ENCODE measurements around the gene EYS.

The EYS gene

DNA sequence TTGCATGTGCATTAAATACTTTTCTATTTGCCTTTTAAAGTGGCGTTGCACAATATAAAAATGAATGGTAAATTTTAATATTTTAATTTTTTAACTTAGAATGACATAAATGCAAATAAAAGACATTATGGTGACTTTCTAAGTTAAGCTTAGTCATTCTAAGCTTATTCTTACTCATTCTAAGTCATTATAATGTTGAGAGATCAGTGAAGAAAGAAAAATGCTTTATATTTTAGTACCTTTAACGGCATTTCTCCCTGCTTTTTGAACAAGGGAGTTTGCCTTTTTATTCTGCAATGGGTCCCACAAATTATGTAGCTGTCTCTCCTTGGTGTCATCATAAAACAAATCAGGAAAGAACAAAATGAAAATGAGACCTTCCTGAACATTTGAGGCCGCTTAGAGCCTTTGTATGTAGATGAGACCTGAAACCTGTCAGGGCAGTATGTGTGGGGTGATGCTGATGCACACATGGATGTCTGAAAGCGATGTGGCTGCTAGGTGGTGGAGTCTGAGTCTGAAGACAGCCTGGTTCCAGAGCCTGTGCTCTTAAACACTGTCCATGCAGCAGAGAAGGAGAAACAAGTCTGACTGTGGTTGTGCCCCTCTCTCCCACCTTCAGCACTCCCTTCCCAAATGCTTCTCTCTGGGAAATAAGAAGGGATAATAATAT is 1913.4 kb downstream of the EYS start:
- Histone ChIP-seq H3K36me3 (ENCODE audit: control insufficient read depth, low read length) (no peaks in the 10 kb centered on the region), H3K9me3 (ENCODE audit: control insufficient read depth, insufficient read depth, low read length) (no peaks in the 10 kb centered on the region)
- no peak for TF ChIP-seq EZH2phosphoT487 (IDR thresholded peaks at IDR 0.05; ENCODE audit: borderline replicate concordance, low read length)
- TF ChIP-seq, protein P1, sequence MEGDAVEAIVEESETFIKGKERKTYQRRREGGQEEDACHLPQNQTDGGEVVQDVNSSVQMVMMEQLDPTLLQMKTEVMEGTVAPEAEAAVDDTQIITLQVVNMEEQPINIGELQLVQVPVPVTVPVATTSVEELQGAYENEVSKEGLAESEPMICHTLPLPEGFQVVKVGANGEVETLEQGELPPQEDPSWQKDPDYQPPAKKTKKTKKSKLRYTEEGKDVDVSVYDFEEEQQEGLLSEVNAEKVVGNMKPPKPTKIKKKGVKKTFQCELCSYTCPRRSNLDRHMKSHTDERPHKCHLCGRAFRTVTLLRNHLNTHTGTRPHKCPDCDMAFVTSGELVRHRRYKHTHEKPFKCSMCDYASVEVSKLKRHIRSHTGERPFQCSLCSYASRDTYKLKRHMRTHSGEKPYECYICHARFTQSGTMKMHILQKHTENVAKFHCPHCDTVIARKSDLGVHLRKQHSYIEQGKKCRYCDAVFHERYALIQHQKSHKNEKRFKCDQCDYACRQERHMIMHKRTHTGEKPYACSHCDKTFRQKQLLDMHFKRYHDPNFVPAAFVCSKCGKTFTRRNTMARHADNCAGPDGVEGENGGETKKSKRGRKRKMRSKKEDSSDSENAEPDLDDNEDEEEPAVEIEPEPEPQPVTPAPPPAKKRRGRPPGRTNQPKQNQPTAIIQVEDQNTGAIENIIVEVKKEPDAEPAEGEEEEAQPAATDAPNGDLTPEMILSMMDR (IDR thresholded peaks at IDR 0.05; ENCODE audit: low read depth, low read length, poor library complexity, severe bottlenecking) = no peak

DNA sequence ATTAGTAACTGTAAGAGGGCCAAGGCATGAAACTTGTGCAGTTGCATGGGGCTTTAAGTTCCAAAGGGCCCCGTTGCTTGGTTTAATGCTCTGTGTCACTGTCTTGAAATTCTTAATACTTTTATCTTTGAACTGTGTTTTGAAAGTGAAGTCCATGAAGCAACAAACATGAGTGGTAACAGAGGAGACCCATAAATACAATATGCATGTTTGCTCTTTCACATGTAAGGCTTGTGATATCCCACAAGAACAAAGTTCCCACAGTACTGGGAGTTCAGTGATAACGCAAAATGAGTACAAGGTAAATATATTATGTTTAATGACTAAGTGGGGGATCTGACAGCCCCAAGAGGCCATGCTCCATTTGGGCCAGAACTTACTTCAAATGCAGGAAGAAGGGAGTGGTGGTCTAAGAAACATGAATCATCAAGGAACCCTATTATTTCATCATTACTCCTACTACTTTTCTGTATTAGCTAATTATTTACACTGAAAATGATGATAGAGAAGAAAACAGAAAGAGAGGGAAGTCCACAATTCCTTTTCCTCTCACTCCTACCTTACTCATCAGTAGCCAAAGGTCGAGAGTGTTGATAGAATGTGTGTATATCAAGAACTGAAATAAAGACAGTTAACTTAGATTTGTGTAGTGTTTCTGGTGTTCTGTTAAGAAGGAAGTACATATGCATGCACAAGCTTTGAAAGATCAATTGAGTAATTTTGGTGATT is 1914.1 kb downstream of the EYS start:
- no peaks in the 10 kb centered on the region for H3K79me2 ChIP-seq (ENCODE audit: control insufficient read depth, low read length)
- H3F3A ChIP-seq (ENCODE audit: control insufficient read depth, insufficient read depth) = no peaks in the 10 kb centered on the region
- H3K9me2 ChIP-seq (replicated peaks; ENCODE audit: control insufficient read depth, low read length) = no peaks in the 10 kb centered on the region; the same call in 1 of the 2 replicates
- peaks cover 42% of the 10 kb centered on the region for H3K27me3 ChIP-seq (ENCODE audit: control insufficient read depth, low read length)
- H4K20me1 ChIP-seq (ENCODE audit: control insufficient read depth, insufficient read depth, low read depth, low read length) = no peaks in the 10 kb centered on the region
- no peaks in the 10 kb centered on the region for H3K4me1 ChIP-seq (ENCODE audit: control insufficient read depth, low read length)
- no peaks in the 10 kb centered on the region for H3K9me3 ChIP-seq (ENCODE audit: control insufficient read depth, insufficient read depth, low read length)
- H3K27ac ChIP-seq (ENCODE audit: low read depth, low read length) = no peak overlapping the region
- H3K36me3 ChIP-seq (ENCODE audit: control insufficient read depth, low read length) = no peaks in the 10 kb centered on the region
- TF ChIP-seq EZH2phosphoT487 (IDR thresholded peaks at IDR 0.05; ENCODE audit: borderline replicate concordance, low read length) = no peak
- TF ChIP-seq, protein P1 (IDR thresholded peaks at IDR 0.05; ENCODE audit: low read depth, low read length, poor library complexity, severe bottlenecking) = no peak
- no peak overlapping the region for H3K4me2 ChIP-seq (ENCODE audit: low read length)
- no peak overlapping the region for H3K4me3 ChIP-seq (ENCODE audit: low read length)

More for the DNA sequence above, 1913.4 kb downstream of the EYS start:
- Histone ChIP-seq H3K4me2 (ENCODE audit: low read length) (no peak overlapping the region), H3K4me1 (ENCODE audit: control insufficient read depth, low read length) (no peaks in the 10 kb centered on the region), H3K27ac (ENCODE audit: low read depth, low read length) (no peak overlapping the region), H3K9me2 (replicated peaks; ENCODE audit: control insufficient read depth, low read length) (no peaks in the 10 kb centered on the region; the same call in 1 of the 2 replicates), H4K20me1 (ENCODE audit: control insufficient read depth, insufficient read depth, low read depth, low read length) (no peaks in the 10 kb centered on the region), H3K79me2 (ENCODE audit: control insufficient read depth, low read length) (no peaks in the 10 kb centered on the region), H3K4me3 (ENCODE audit: low read length) (no peak overlapping the region), H3F3A (ENCODE audit: control insufficient read depth, insufficient read depth) (no peaks in the 10 kb centered on the region), H3K27me3 (ENCODE audit: control insufficient read depth, low read length) (peaks cover 45% of the 10 kb centered on the region)

DNA sequence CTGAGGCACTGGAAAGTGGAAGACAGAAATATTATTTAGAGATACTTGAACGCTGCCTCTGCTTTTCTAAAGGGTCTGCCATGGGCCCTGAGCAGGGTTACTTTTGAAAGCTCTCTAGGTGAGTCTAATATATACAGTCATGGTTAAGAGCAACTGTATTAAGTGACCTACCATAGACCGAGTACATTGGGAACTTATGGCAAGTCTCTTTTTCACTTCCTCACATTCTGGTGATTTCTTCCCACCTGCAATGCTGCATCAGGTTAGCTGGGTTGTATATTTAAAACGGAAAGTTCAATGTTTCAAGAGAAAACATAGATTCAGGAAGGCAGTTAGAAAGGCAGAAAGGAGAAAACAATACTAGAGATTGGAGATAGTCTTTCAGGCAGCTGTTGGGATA is 1916.7 kb downstream of the EYS start:
- no peak for TF ChIP-seq EZH2phosphoT487 (IDR thresholded peaks at IDR 0.05; ENCODE audit: borderline replicate concordance, low read length)
- TF ChIP-seq, protein P1 (IDR thresholded peaks at IDR 0.05; ENCODE audit: low read depth, low read length, poor library complexity, severe bottlenecking) = no peak

More for the DNA sequence above, 1916.7 kb downstream of the EYS start:
- no peak overlapping the region for H3K4me2 ChIP-seq (ENCODE audit: low read length)
- no peaks in the 10 kb centered on the region; the same call in 1 of the 2 replicates for H3K9me2 ChIP-seq (replicated peaks; ENCODE audit: control insufficient read depth, low read length)
- no peaks in the 10 kb centered on the region for H3K36me3 ChIP-seq (ENCODE audit: control insufficient read depth, low read length)
- H3K27ac ChIP-seq (ENCODE audit: low read depth, low read length) = no peak overlapping the region
- peaks cover 31% of the 10 kb centered on the region for H3K27me3 ChIP-seq (ENCODE audit: control insufficient read depth, low read length)
- no peaks in the 10 kb centered on the region for H3F3A ChIP-seq (ENCODE audit: control insufficient read depth, insufficient read depth)
- no peaks in the 10 kb centered on the region for H4K20me1 ChIP-seq (ENCODE audit: control insufficient read depth, insufficient read depth, low read depth, low read length)
- H3K79me2 ChIP-seq (ENCODE audit: control insufficient read depth, low read length) = no peaks in the 10 kb centered on the region
- H3K9me3 ChIP-seq (ENCODE audit: control insufficient read depth, insufficient read depth, low read length) = no peaks in the 10 kb centered on the region
- no peak overlapping the region for H3K4me3 ChIP-seq (ENCODE audit: low read length)
- H3K4me1 ChIP-seq (ENCODE audit: control insufficient read depth, low read length) = no peaks in the 10 kb centered on the region
